Gastrocnemius medialis (tissue), 4 donors: ENCODE measurements around the gene ZNF761.

ENCODE experiments used
- CTCF ChIP-seq, 5 experiments: fragments of 450-650 bp in 3 of 5; fragments of 200-600 bp in 2 of 5; sonication (generic) in 2 of 5; IDR thresholded peaks in 4 of 5; conservative IDR thresholded peaks in 1 of 5; 1 replicate in 4 of 5; 2 replicates in 1 of 5; pipeline ENCODE4 v1.5.1; 2016 to 2019; ENCODE audit warnings: antibody characterized with exemption in 5 of 5, mild to moderate bottlenecking in 3 of 5, moderate library complexity in 3 of 5
- POLR2A ChIP-seq, 2 donors: fragments of 450-650 bp; IDR thresholded peaks; one replicate each; pipeline ENCODE4 v1.6.1; 2017; ENCODE audit warnings: antibody characterized with exemption in 2 of 2, mild to moderate bottlenecking in 2 of 2, moderate library complexity in 2 of 2

- TF ChIP-seq CTCF (IDR thresholded peaks at IDR 0.05 in 4 of 5, conservative IDR thresholded peaks at IDR 0.05 in 1 of 5), result no peak
- TF ChIP-seq POLR2A (IDR thresholded peaks at IDR 0.05), result no peak
These were observed 31.1 kb downstream of the ZNF761 start for GRCh38 chr19:53462861-53463260.
